Effector memory CD4-positive, alpha-beta T cell (primary cell): Measurements from ENCODE around the gene HECW1.
"Not testable (repeated sequence)": the region's sequence is repeated elsewhere in the genome, so short reads cannot be mapped to it uniquely, and the experiment has no call there.

Experiments used
- DNase-seq, 3 donors: peaks; one replicate each; pipeline ENCODE4 v3.0.0-alpha.2; 2020
- H3K27ac ChIP-seq: 2 replicates; pipeline ENCODE4 v1.7.0; 2013; ENCODE audit warnings: mild to moderate bottlenecking, low read length, moderate library complexity; ENCODE audit not compliant: insufficient read depth, poor library complexity, severe bottlenecking
- H3K27me3 ChIP-seq: replicated peaks from 2 replicates; pipeline ENCODE4 v1.7.0; 2013; ENCODE audit warnings: mild to moderate bottlenecking, low read length; ENCODE audit not compliant: insufficient read depth, control insufficient read depth, poor library complexity, severe bottlenecking
- H3K36me3 ChIP-seq: 2 replicates; pipeline ENCODE4 v1.7.0; 2013; ENCODE audit warnings: mild to moderate bottlenecking, low read length, moderate library complexity; ENCODE audit not compliant: control insufficient read depth, insufficient read depth
- H3K4me1 ChIP-seq: 2 replicates; pipeline ENCODE4 v1.7.0; 2013; ENCODE audit warnings: low read length, mild to moderate bottlenecking; ENCODE audit not compliant: control insufficient read depth, insufficient read depth, poor library complexity, severe bottlenecking
- H3K4me3 ChIP-seq: 2 replicates; pipeline ENCODE4 v1.7.0; 2013; ENCODE audit warnings: low read length, low read depth, mild to moderate bottlenecking; ENCODE audit not compliant: insufficient read depth, poor library complexity, severe bottlenecking
- H3K9me3 ChIP-seq: 2 replicates; pipeline ENCODE4 v1.7.0; 2013; ENCODE audit warnings: mild to moderate bottlenecking, low read length, moderate library complexity; ENCODE audit not compliant: control insufficient read depth

Gene HECW1

GRCh38 chr7:43479042-43479441 lies 366.6 kb downstream of the HECW1 start:
- H3K9me3 ChIP-seq: no peaks in the 10 kb centered on the region
- no peak overlapping the region for H3K4me3 ChIP-seq
- no peak for DNase-seq
- no peaks in the 10 kb centered on the region for H3K27me3 ChIP-seq
- H3K27ac ChIP-seq: no peak overlapping the region
- H3K36me3 ChIP-seq: no peaks in the 10 kb centered on the region
- H3K4me1 ChIP-seq: no peaks in the 10 kb centered on the region

- no peak overlapping the region for H3K27ac ChIP-seq
- H3K36me3 ChIP-seq: no peaks in the 10 kb centered on the region
- H3K4me3 ChIP-seq: no peak overlapping the region
- no peaks in the 10 kb centered on the region for H3K27me3 ChIP-seq
- no peaks in the 10 kb centered on the region for H3K9me3 ChIP-seq
- H3K4me1 ChIP-seq: no peaks in the 10 kb centered on the region
- DNase-seq: no peak
These were observed 367.1 kb downstream of the HECW1 start for GRCh38 chr7:43479543-43479942.

DNA sequence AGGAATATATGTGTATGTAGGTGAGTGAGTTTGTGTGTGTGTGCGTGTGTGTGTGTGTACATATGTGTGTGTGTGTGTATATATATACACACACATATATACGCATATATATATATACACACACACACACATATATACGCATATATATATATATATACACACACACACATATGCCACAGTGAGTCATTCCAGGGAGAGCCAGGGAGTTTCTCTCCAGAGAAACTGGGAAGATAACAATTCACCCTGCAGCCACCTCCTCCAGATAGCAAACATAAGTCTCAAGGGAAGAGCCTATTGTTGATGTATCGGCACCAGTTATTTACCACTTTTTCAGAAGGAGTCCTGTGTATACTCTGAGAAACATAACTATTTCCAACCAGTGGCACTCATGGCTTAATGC lies 368.1 kb downstream of the HECW1 start:
- DNase-seq: no peak
- Histone ChIP-seq H3K9me3 (no peaks in the 10 kb centered on the region), H3K4me3 (no peak overlapping the region), H3K27ac (no peak overlapping the region), H3K4me1 (no peaks in the 10 kb centered on the region), H3K27me3 (no peaks in the 10 kb centered on the region), H3K36me3 (no peaks in the 10 kb centered on the region)

DNA sequence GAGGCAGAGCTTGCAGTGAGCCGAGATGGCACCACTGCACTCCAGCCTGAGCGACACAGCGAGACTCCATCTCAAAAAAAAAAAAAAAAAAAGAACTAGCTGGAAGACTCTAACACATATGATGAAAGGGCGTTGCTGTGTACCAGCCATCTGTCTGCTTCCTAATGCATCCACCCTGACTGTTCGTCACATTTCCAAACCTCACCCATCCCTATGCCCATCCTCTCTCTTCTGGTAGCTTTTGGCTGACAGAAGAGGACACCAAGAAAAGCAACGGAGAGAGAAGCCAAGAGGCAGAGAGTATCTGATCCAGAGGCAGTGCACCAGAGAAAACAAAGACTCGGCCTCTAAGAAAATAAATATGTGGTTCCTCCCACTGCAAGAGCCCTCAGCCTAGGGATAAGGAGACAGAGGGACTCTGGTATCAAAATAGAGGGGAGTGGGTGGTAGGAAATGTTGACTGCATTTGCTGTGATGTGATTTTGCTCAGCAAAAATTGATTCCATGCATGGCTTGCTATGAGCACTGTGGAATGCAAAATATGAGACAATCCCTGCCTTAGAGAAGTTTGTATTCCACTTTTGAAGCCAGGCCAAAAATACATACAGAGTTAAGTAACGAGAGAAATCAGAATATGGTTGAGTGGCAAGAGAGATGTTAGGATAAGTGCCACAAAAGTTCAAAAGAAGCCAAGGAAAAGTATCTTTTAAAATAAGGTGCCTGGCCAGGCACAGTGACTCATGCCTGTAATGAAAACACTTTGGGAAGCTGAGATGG lies 369.6 kb downstream of the HECW1 start:
- H3K4me3 ChIP-seq: no peak overlapping the region
- H3K27me3 ChIP-seq: no peaks in the 10 kb centered on the region
- H3K4me1 ChIP-seq: no peaks in the 10 kb centered on the region
- no peak for DNase-seq
- H3K36me3 ChIP-seq: no peaks in the 10 kb centered on the region
- H3K9me3 ChIP-seq: no peaks in the 10 kb centered on the region
- H3K27ac ChIP-seq: no peak overlapping the region

DNA sequence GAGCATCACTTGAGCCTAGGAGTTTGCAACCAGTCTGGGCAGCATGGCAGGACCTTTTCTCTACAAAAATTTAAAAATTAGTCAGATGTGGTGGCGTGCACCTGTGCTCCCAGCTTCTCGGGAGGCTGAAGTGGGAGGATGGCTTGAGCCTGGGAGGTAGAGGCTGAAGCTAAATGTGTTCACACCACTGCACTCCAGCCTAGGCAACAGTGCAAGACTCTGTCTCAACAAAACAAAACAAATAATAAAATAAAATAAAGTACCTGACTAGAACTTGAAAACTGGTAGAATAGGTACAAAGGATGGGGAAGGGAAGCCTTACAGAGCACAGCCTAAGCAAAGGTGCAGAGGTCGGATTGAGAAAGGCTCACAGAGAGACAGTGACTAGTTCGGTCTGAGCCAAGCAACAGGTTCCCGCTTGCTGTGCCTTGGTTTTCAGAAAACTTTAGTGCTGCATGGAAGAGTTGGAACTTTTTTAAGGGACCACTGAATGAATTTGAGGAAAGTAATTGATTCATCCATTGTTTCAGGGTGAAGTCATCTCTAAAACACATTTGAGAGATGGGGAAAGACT lies 370.3 kb downstream of the HECW1 start:
- H3K27ac ChIP-seq: no peak overlapping the region
- H3K4me3 ChIP-seq: no peak overlapping the region
- no peak for DNase-seq
- no peaks in the 10 kb centered on the region for H3K36me3 ChIP-seq
- H3K27me3 ChIP-seq: no peaks in the 10 kb centered on the region
- no peaks in the 10 kb centered on the region for H3K9me3 ChIP-seq
- H3K4me1 ChIP-seq: no peaks in the 10 kb centered on the region

GRCh38 chr7:43484678-43485395 lies 372.4 kb downstream of the HECW1 start:
- Histone ChIP-seq H3K27me3 (no peaks in the 10 kb centered on the region), H3K36me3 (no peaks in the 10 kb centered on the region), H3K9me3 (no peaks in the 10 kb centered on the region), H3K4me1 (no peaks in the 10 kb centered on the region), H3K27ac (no peak overlapping the region), H3K4me3 (no peak overlapping the region)
- DNase-seq: no peak

- H3K36me3 ChIP-seq: no peaks in the 10 kb centered on the region
- no peak overlapping the region for H3K27ac ChIP-seq
- H3K27me3 ChIP-seq: no peaks in the 10 kb centered on the region
- no peak overlapping the region for H3K4me3 ChIP-seq
- H3K4me1 ChIP-seq: no peaks in the 10 kb centered on the region
- no peaks in the 10 kb centered on the region for H3K9me3 ChIP-seq
- DNase-seq: no peak
These were observed 373.1 kb downstream of the HECW1 start for GRCh38 chr7:43485580-43485979.

GRCh38 chr7:43486008-43486407 lies 373.6 kb downstream of the HECW1 start:
- not testable (repeated sequence) for H3K27me3 ChIP-seq, H3K36me3 ChIP-seq, H3K9me3 ChIP-seq, H3K4me3 ChIP-seq, H3K27ac ChIP-seq, DNase-seq, H3K4me1 ChIP-seq

- H3K36me3 ChIP-seq: no peaks in the 10 kb centered on the region
- no peaks in the 10 kb centered on the region for H3K9me3 ChIP-seq
- no peak for DNase-seq
- H3K27ac ChIP-seq: no peak overlapping the region
- H3K4me1 ChIP-seq: no peaks in the 10 kb centered on the region
- H3K27me3 ChIP-seq: no peaks in the 10 kb centered on the region
- H3K4me3 ChIP-seq: no peak overlapping the region
These were observed 374.2 kb downstream of the HECW1 start for GRCh38 chr7:43486634-43487033.

DNA sequence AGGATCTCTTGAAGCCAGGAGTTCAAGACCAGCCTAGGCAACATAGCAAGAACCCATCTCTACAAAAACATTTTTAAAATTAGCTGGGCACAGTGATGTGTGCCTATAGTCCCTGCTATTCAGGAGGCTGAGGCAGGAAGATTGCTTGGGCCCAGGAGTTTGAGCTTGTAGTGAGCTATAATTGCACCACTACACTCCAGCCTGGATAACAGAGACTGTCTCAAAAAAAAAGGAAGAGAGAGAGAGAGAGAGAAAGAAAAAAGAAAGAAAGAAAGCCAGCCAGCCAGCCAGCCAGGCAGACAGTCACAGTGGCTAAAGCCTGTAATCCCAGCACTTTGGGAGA lies 375.3 kb downstream of the HECW1 start:
- H3K27ac ChIP-seq: no peak overlapping the region
- no peak overlapping the region for H3K4me3 ChIP-seq
- H3K36me3 ChIP-seq: no peaks in the 10 kb centered on the region
- no peaks in the 10 kb centered on the region for H3K27me3 ChIP-seq
- no peak for DNase-seq
- no peaks in the 10 kb centered on the region for H3K4me1 ChIP-seq
- no peaks in the 10 kb centered on the region for H3K9me3 ChIP-seq
